GM19099 (cell line): ENCODE measurements around the gene OBI1.

Source experiments
- POLR2A ChIP-seq: IDR thresholded peaks from 3 replicates; pipeline ENCODE4 v1.6.1; 2011; ENCODE audit warnings: low read depth; ENCODE audit not compliant: insufficient read length; ENCODE audit errors: extremely low read depth

The OBI1 gene

DNA sequence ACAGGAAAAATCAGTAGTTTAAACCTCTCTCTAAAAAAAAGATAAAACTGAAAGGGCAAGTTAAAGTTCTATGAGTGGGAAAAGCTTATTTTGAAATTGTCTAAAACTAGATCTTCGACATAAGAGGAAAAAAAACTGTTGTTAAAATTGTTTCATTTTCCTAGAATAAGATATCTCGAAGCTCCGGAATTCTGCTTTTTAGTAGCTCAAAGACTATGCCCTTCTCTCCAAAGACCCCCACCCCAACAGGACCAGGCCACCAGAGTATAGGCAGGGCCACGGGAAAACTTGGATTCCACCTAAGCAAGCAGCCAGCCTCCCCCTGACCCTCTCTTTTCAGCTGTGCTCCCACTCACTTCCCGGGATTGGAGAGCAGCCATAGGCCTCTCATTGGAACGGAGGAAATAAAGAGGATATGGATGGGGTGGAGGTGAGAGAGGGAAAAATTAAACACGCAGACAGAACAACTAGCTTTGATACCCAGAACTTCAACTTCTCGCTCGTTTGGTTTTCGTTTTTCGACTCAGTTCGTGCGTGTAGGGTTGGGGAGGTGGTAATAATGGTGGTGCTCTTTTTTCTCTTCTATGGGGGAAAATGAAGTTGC is 58.6 kb downstream of the OBI1 start:
- no peak for TF ChIP-seq POLR2A

DNA sequence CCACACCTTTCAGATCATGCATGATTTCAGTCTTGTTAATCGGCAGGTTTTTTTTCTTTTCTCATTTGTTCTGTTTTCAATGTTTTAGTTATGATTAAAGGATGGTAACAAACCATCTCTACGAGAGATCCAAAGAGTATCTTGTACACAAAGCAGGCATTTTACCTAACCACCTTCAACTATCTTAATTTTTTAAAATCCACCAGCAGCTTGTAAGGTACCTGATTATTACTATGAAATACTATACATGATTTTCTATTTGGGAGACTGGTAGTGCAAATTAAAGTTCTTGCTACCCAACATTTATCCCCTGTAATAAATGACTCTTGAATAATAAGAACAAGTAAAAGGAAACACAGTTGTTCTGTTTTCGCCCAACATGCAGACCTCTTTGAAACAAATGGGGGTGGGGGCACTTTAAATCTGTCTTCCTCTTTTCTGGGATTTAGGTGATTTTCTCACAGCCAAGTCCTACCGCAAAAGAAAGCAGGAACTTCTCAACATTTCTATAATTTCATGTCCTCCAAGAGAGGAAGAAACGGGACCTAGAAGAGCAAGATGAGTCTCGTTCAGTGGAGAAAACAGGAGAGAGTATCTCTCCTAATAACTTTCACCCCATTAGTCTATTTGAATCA is 59.2 kb downstream of the OBI1 start:
- TF ChIP-seq POLR2A: no peak

DNA sequence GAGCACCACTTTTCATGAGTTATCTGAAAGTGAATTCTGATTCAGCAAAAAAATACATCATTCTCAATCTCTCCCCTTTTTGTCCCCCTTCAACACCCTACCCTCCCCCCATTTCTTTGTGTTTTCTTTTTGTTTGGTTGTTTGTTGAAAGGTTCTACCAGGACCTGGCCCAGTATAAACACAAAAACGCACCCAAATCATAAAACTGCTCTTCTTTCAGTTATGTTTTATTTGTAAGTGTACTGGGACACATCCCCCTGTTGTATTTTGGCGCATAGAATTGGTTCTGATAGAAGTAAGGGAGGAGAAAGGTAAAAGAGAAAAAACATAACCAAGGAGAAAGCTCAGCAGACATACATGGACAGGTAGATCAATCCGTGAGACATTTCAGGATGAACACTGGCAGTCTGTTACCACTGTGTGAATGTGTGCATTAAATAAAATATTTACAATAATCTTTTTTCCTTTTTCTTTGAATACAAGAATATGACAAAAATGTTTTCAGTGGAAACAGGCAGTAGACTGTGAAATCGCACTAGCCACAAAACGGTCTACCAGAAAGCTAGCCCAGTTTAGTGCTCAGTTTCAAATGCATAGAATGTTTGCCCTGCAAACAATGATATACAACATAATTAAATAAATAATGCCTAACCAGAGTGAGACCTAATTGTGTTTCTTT is 59.9 kb downstream of the OBI1 start:
- TF ChIP-seq POLR2A: no peak

- TF ChIP-seq POLR2A: no peak
Observed at GRCh38 chr13:78598116-78598781, 60.7 kb downstream of the OBI1 start.

- TF ChIP-seq POLR2A: no peak
Observed at GRCh38 chr13:78597602-78597932, 61.4 kb downstream of the OBI1 start.

GRCh38 chr13:78596736-78597601 is 62.0 kb downstream of the OBI1 start:
- no peak for TF ChIP-seq POLR2A

- TF ChIP-seq POLR2A: no peak
Observed at GRCh38 chr13:78596399-78596735, 62.6 kb downstream of the OBI1 start.

DNA sequence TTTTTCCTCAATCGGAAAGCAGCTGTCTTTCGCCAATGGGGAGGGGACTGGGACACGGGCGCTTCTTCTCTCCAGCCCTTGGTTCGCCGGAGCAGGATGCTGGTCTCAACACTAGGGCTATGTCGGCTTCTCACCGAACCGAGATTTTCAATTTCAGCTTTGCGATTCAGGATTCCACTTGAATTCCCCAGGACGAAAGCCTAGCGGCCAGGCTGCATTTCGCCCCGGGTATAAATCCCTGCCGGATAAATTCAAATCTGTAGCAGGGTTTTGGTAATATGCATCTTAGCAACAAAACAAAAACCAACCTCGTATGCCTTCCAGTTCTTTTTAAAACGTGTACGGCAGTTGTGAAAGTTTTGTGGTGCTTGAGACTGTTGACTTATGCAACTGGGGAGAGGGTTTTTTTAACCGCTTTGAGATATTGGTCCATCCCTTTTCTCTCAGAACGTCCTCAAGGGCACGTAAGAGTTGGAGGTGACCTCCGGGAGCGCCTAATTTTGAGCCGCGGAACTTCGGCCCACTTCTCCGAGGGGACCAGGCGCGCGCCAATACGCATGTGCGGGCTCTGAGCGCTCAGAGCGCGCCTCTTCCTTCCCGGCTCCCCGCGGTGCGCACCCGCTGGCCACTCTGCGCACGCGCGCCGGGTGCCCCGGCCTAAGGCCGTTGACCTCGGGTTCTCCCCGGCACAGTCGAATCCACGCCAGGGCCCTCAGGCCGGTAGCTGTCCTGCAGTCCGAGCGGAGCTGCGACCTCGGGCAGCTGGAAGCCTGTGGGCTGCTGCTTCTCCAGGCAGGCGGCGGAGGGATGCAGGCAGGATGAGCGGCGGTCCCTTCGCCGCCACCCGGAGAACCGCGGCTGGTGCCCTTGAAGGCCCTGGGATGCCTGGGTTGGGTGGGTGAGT is 63.2 kb downstream of the OBI1 start:
- TF ChIP-seq POLR2A: no peak

DNA sequence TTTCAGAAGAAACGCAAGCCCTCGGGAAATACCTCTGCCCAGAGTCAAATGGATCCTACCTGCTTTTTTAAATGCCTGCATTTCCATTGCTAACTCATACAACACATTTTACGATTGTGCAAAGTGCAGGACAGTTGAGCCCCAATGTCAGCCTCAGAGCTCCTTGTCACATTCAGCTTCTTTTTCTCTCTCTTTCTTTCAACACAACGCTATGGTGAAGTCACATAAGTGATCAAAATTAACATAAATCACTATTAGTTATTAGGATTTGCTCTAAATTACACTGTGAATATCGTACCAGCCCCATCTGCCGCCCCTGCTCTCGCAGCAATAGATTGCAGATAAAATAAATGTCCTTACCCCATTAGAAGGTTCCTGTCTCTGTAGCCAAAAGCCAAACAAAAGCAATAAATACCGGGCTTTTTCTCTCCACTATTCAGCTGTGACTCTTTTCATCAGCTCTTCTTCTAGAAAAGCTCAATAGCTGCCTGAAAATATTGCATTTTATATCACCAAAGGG is 64.4 kb downstream of the OBI1 start:
- TF ChIP-seq POLR2A: no peak

DNA sequence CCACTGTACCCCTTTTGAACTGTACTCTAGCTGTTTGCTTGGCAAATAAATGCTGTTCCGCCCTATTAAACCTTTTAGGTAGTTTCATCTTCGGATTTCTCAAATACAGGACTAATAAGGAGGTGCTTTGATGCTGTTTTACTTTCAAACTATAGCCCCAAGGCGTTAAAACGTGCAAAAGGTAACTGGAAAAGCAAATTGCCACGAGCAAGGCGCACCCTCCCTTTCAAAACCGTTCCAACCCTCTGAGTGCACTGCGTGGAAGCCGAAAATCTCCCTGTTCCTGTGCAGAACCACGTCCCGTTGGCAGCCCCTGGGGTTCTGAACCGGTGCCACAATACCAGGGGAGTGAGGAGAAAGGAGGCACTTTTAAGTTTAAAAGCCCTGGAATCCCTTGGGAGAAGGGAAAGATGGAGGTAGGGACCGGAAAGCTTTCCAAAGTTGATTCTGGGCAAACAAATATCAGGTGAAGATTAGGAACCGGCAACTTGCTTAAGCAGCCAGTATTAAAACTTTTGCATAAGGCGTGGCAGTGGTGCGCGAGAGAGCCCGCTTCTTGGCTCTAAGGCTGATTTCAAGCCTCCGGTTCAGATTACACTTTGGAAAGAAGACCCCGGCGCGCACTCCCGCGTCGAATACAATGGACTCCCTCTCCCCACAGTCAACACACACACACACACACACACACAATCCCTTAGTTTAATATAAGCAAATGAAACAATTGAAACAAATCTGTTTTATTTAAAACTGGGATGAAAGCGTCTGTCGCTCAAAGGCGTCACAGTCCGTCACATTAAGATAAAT is 65.1 kb downstream of the OBI1 start:
- TF ChIP-seq POLR2A: no peak

- no peak for TF ChIP-seq POLR2A
Observed at GRCh38 chr13:78593129-78593528, 65.8 kb downstream of the OBI1 start.

GRCh38 chr13:78592584-78592983 is 66.4 kb downstream of the OBI1 start:
- TF ChIP-seq POLR2A: no peak

- no peak for TF ChIP-seq POLR2A
Observed at GRCh38 chr13:78589206-78589605, 69.7 kb downstream of the OBI1 start.
